ENCODE measurements around the gene CAMTA1.

GRCh38 chr1:7562729-7563605 lies 777.7 kb downstream of the CAMTA1 start:
- TF ChIP-seq CTCF (IDR thresholded peaks at IDR 0.05; ENCODE audit: poor library complexity): no peak
- no peak for TF ChIP-seq EZH2 (IDR thresholded peaks at IDR 0.05; ENCODE audit: borderline replicate concordance)
- no peak for TF ChIP-seq EZH2phosphoT487 (IDR thresholded peaks at IDR 0.05; ENCODE audit: low read depth, severe bottlenecking, unreplicated experiment)

Data from hepatocyte (in vitro differentiated cells).